NCI-H345 (cell line): ENCODE data around the gene BRD3OS.
"Not testable (repeated sequence)": the region's sequence is repeated elsewhere in the genome, so short reads cannot be mapped to it uniquely, and the experiment has no call there.

Experiments
- DNase-seq: peaks from one replicate; lab custom pipeline; 2025; lab: John Stamatoyannopoulos, UW

BRD3OS gene

GRCh38 chr9:134063571-134064450, 38.5 kb downstream of the BRD3OS start:
- DNase-seq = no peak

GRCh38 chr9:134064711-134065110, 39.4 kb downstream of the BRD3OS start:
- DNase-seq = no peak

DNA sequence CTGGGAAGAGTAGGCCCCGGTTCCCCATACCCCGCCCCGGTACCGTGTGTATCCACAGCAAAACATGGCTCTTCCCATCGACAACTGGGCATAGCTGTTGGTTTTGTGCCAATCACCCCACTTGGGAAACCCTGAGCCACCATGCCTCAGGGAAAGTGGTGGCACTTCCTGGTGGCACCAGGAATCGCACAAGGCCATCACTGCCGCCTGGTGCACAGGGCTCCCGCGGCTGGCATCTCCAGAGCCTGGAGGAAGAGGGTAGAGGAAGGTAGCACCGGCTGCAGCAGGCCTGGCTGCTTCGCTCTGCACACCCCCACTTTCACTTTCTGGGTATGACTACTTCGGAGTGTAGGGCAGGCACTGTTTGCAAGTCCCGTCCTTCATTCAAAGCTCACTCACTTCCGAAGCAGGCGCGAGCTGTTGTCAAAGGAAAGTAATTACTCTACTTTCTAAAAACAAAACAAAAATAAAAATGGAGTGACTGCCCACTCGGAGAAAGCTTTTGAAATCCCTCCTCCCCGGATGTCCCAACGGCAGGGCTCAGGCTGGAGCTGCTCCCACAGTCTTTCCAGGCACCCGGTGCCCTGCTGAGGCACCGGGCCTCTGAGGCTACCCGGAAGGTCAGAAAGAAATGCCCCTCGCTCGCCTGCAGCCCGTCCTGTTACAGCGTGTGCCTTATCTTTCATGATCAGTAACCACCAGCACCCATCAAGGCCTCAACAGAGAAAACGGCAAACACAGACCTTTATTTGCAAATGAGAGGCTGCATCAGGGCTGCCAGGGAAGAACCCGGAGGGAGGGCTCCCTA, 40.5 kb downstream of the BRD3OS start:
- DNase-seq = no peak

DNA sequence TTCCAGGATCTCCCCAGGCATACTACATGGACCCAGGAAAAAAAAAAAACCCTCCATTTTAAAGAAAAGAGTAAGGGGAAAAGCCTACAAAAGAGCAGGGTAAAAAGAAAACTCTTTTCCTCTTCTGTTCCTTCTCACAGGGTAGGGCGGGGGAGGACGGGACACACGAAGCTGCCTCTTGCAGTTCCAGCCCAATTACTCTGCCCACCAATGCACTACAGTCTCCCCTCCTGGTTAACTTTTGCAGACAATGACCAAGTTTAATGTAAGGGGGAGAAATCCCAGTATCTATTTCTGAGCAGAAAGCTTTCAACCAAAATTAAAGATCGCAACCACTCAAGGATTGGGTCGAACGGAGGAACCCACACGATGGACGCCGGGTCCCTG, 41.2 kb downstream of the BRD3OS start:
- no peak for DNase-seq

GRCh38 chr9:134066913-134067851, 41.9 kb downstream of the BRD3OS start:
- no peak for DNase-seq

DNA sequence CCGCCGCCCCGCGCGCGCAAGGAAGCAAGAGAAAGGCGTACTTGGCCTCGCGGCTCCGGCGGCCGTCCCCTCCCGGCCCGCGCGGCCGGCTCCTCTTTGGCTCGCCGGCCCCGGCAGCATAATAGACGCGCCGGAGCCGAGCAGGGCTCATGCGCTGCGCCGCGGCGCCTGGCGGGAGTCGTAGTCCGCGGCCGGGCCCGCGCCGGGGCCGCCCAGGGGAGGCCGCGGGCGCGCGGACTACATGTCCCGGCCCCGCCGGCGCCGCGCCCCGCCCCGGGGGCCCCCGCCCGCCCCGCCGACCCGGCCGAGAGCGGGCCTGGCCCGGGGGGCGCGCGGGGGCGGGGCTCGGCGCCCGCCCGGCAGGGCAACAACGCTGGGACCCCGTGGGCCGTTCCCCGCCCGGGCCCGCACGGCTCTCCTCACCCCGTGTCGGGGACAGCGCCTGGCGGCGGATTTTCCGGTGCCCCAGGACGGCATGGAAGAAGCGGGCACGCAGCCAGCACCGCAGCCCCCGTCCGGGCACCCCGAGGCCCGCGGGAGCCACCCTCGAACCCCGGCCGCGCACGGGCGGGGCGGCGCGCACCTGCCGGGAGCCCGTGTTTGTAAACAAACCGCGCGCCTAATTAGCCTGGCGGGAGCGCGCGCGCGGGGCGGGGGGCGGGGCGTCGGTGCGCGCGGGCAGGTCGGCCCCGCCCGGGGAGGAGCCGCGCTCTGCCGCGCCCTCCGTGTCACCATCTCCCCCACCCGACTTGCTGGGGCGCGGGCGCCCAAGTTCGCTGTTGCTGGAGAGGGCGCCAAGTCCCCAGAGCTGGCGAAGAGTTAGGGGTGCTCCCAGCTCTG, 42.8 kb downstream of the BRD3OS start, which contains the start of gene BRD3:
BRD3 (minus strand) TSS at position 123 of the 840 bp plus-strand sequence. CDS start 14,549 bp downstream, outside the sequence.
- peak; percentile 93 for DNase-seq

DNA sequence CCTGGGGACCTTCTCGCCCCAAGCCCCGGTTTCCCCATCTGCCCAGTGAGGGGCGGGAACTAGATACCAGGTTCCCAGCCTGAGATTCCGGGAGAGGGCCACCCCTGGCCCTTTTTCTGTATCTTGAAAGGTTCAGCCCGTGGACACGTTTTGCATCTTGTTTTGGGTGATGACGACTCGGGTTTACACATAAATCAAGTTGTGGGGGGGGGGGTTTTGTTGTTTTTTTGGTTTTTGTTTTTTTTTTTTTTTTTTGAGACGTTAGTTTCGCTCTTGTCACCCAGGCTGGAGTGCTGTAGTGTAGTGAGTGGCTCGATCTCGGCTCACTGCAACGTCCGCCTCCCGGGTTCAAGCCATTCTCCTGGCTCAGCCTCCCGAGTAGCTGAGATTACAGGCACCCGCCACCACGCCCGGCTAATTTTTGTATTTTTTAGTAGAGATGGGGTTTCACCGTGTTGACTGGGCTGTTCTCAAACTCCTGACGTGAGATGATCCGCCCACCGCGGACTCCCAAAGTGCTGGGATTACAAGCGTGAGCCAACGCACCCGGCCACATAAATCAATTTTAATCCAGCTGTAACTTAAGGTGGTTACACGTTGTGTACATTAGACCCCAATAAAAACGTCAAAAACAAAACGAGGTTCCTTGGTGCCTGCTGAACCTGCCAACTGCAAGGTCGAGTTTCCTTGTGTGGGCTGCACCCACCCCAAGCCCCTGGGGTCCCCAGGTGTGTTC, 43.6 kb downstream of the BRD3OS start:
- no peak for DNase-seq

DNA sequence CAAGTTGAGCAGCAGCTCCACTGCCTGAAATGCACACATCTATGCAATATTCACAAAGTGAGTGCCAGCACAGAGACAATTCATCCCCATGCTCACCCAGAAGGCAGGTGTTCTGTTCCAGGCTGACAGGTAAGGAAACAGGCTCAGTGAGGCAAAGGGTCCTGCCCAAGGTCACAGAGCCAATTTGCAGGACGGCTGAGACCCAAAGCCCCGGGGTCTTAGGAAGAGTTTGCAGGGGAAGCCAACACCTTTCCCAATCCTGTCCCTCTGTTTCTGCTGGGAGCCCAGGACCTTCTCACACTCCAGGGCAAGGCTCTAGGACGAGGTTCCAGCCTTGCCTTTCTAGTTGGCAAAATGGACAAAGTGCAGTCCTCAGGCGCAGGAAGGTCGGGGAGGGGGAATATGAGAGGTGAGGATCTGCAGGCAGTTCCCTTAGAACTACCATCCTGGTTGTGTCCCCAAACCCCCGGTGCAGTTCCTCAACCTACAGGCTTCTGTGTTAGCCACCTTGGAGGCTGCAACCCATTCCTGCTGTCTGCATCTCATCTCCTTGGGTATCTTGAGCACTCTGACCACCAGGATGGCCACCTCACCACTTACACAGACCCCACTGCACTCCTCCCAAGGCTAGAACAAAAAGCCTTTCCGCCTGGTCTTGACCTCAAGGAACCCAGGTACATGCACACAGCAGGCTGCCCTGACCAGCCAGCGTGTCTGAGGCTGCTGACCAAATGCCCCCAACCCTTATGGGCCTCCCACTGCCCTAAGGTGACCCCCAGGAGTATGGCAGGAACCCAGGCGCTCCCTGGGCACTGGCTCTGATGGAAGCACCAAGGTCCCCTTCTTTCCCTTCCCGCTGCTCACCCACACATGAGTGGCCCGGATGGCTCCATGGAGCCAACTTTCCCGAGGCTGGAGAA, 44.5 kb downstream of the BRD3OS start:
- no peak for DNase-seq

DNA sequence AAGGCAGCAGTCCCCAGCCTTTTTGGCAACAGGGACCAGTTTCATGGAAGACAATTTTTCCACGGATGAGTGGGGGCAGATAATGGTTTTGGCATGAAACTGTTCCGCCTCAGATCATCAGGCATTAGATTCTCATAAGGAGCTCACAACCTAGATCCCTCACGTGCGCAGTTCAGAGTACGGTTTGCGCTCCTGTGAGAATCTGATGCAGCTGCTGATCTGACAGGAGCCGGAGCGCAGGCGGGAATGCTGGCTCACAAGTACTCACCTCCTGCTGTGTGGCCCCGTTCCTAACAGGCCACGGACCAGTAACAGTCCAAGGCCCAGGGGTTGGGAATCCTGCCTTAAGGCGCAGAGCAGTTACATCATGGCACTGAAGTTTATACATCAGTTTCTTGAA, 45.9 kb downstream of the BRD3OS start:
- no peak for DNase-seq

GRCh38 chr9:134072683-134073082, 47.4 kb downstream of the BRD3OS start:
- DNase-seq = not testable (repeated sequence)

DNA sequence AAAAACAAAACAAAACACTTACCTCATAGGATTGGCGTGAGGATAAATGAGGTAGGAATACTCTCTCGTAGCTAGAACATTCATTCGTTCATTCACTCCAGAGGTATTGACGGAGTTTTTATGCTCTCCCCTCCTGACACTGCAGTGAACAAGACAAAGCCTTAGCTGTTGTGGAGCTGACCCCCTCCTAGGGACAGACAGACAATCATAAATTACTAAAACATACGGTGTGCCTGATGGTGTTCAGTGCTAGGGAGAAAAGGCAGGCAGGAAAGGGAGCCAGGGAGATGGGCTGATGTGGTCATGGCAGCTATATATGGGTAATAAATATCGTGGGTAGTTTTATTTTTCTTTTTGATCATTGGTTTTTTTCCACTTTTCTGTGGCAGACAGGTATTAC, 48.2 kb downstream of the BRD3OS start:
- DNase-seq = no peak

- DNase-seq = not testable (repeated sequence)
These were observed 50.4 kb downstream of the BRD3OS start for GRCh38 chr9:134075689-134076088.

DNA sequence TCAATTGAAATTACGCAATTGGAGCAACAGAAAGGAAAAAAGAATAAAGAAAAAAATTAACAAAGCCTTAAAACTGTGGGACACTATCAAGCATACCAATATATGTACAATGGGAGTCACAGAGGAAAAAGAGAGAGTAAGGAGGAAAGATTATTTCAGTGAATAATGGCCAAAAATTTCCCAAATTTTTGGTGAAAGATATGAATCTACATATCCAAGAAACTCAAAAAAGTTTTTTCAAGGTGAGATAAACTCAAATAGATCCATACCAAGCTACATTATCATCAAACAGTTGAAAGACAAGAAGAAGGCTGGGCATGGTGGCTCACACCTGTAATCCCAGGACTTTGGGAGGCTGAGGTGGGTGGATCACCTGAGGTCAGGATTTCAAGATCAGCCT, 51.4 kb downstream of the BRD3OS start:
- no peak for DNase-seq
